Endothelial cell of umbilical vein (primary cell): ENCODE measurements around the gene SP8.

Source experiments
- CTCF ChIP-seq, 2 donors: IDR thresholded peaks; 1 replicate in 1 of 2; 2 replicates in 1 of 2; pipeline ENCODE4 v1.5.1; 2011; ENCODE audit warnings: low read length in 2 of 2, mild to moderate bottlenecking in 2 of 2, moderate library complexity in 2 of 2, control low read depth in 1 of 2, inconsistent platforms in 1 of 2, low read depth in 1 of 2; ENCODE audit not compliant: insufficient read depth in 1 of 2; ENCODE audit errors: extremely low read depth in 1 of 2
- EZH2 ChIP-seq: IDR thresholded peaks from 2 replicates; pipeline ENCODE4 v1.6.1; 2012; ENCODE audit warnings: borderline replicate concordance, low read depth, mild to moderate bottlenecking, moderate library complexity, low read length, inconsistent platforms; ENCODE audit not compliant: severe bottlenecking
- MYC ChIP-seq: IDR thresholded peaks from one replicate; pipeline ENCODE4 v1.6.1; 2011; ENCODE audit warnings: mild to moderate bottlenecking, low read depth, low read length

- TF ChIP-seq EZH2 (no peak), MYC (no peak), CTCF (IDR thresholded peaks at IDR 0.05; ENCODE audit: extremely low read depth in 1 of 2, insufficient read depth in 1 of 2, low read depth in 1 of 2, low read length in 2 of 2) (no peak)
Measured at GRCh38 chr7:20791538-20792434, 5.1 kb upstream of the SP8 start.
